IMR-90 (cell line): ENCODE measurements around the gene ACVR2B. TPM values are rescaled to one million over a fixed set of nuclear protein-coding genes. Genes with fewer than 3 reads are reported as not detected.

Source experiments
- ATAC-seq: fragments of 200-7000 bp; cut with Tn5 transposase; 2 replicates; pipeline ENCODE4 v1.9.1; 2020; ENCODE audit warnings: low read depth, mild to moderate bottlenecking, moderate library complexity
- BruUV-seq: library from RNA; stranded (reverse); fragments of 400-500 nt; replicated peaks from 2 replicates; lab custom pipeline; 2021; lab: Mats Ljungman, UMichigan
- CTCF ChIA-PET: fragments of 300-600 bp; formaldehyde crosslinking; extraction: SDS; loops from one replicate; lab custom pipeline; 2021; ENCODE audit warnings: antibody characterized with exemption; lab: Yijun Ruan, JAX
- POLR2A ChIA-PET: fragments of 300-600 bp; sonication (Branson Sonifier 250); formaldehyde crosslinking; loops from one replicate; lab custom pipeline; 2022; ENCODE audit warnings: antibody characterized with exemption; ENCODE audit not compliant: unreplicated experiment; lab: Charles Lee
- DNase-seq: peaks from one replicate; pipeline ENCODE4 v3.0.0; 2013
- H2AFZ ChIP-seq: replicated peaks from 2 replicates; pipeline ENCODE3; 2013; ENCODE audit warnings: low read length, mild to moderate bottlenecking; ENCODE audit not compliant: poor library complexity
- H2AK5ac ChIP-seq: 2 replicates; pipeline ENCODE4 v1.6.1; 2013; ENCODE audit warnings: low read depth, low read length, inconsistent platforms
- H2AK9ac ChIP-seq: replicated peaks from 2 replicates; pipeline ENCODE3; 2013; ENCODE audit warnings: mild to moderate bottlenecking, low read depth, low read length, moderate library complexity; ENCODE audit not compliant: poor library complexity
- H2BK120ac ChIP-seq: 2 replicates; pipeline ENCODE4 v1.6.1; 2013; ENCODE audit warnings: low read depth, low read length, inconsistent platforms
- H2BK15ac ChIP-seq: 3 replicates; pipeline ENCODE4 v1.6.1; 2013; ENCODE audit warnings: low read depth, low read length, inconsistent platforms
- H2BK20ac ChIP-seq: 2 replicates; pipeline ENCODE4 v1.6.1; 2013; ENCODE audit warnings: low read depth, mild to moderate bottlenecking, inconsistent platforms, low read length, moderate library complexity
- H2BK5ac ChIP-seq: 2 replicates; pipeline ENCODE4 v1.6.1; 2013; ENCODE audit warnings: mild to moderate bottlenecking, low read depth, low read length, inconsistent platforms; ENCODE audit not compliant: poor library complexity, severe bottlenecking
- H3K14ac ChIP-seq: replicated peaks from 2 replicates; pipeline ENCODE4 v1.6.1; 2013; ENCODE audit warnings: low read depth, low read length, inconsistent platforms
- H3K18ac ChIP-seq: 2 replicates; pipeline ENCODE4 v1.6.1; 2013; ENCODE audit warnings: low read depth, low read length, control low read depth
- H3K23ac ChIP-seq: 2 replicates; pipeline ENCODE4 v1.6.1; 2013; ENCODE audit warnings: low read depth, low read length, inconsistent platforms
- H3K27ac ChIP-seq: 2 replicates; pipeline ENCODE4 v1.5.1; 2013; ENCODE audit warnings: mild to moderate bottlenecking, control low read depth, low read length; ENCODE audit not compliant: insufficient read depth
- H3K27me3 ChIP-seq: 2 replicates; pipeline ENCODE4 v1.6.1; 2013; ENCODE audit warnings: low read length; ENCODE audit not compliant: control insufficient read depth, insufficient read depth
- H3K36me3 ChIP-seq: 2 replicates; pipeline ENCODE4 v1.6.1; 2013; ENCODE audit warnings: low read length, mixed read lengths; ENCODE audit not compliant: control insufficient read depth, insufficient read depth
- H3K4ac ChIP-seq: 2 replicates; pipeline ENCODE4 v1.6.1; 2013; ENCODE audit warnings: low read depth, low read length, inconsistent platforms
- H3K4me1 ChIP-seq: 2 replicates; pipeline ENCODE4 v1.6.1; 2013; ENCODE audit warnings: low read length, mixed read lengths; ENCODE audit not compliant: control insufficient read depth, insufficient read depth
- H3K4me2 ChIP-seq: 2 replicates; pipeline ENCODE4 v1.6.1; 2013; ENCODE audit warnings: low read depth, mild to moderate bottlenecking, control low read depth, low read length, moderate library complexity
- H3K4me3 ChIP-seq: 2 replicates; pipeline ENCODE4 v1.5.1; 2013; ENCODE audit warnings: low read depth, mild to moderate bottlenecking, control low read depth, low read length, moderate library complexity; ENCODE audit not compliant: insufficient read depth
- H3K56ac ChIP-seq: 2 replicates; pipeline ENCODE4 v1.6.1; 2013; ENCODE audit warnings: low read length, inconsistent platforms; ENCODE audit not compliant: insufficient read depth; ENCODE audit errors: extremely low read depth
- H3K79me1 ChIP-seq, 2 experiments: 2 replicates each; pipeline ENCODE4 v1.6.1; 2013; ENCODE audit warnings: low read length in 2 of 2, inconsistent platforms in 1 of 2, low read depth in 1 of 2
- H3K9ac ChIP-seq: 2 replicates; pipeline ENCODE4 v1.6.1; 2013; ENCODE audit warnings: low read depth, low read length, control low read depth
- H3K9me1 ChIP-seq: 2 replicates; pipeline ENCODE4 v1.6.1; 2013; ENCODE audit warnings: low read length, inconsistent platforms; ENCODE audit not compliant: insufficient read depth
- H3K9me3 ChIP-seq: 2 replicates; pipeline ENCODE4 v1.6.1; 2013; ENCODE audit warnings: low read length; ENCODE audit not compliant: control insufficient read depth, insufficient read depth
- H4K20me1 ChIP-seq: 2 replicates; pipeline ENCODE4 v1.6.1; 2013; ENCODE audit warnings: low read length, inconsistent platforms; ENCODE audit not compliant: insufficient read depth
- H4K5ac ChIP-seq: 2 replicates; pipeline ENCODE4 v1.6.1; 2013; ENCODE audit warnings: mild to moderate bottlenecking, low read depth, low read length, control low read depth
- H4K8ac ChIP-seq, 2 experiments: 2 replicates each; pipeline ENCODE4 v1.6.1; 2013; ENCODE audit warnings: low read depth in 2 of 2, low read length in 2 of 2, control low read depth in 1 of 2, inconsistent platforms in 1 of 2
- H4K91ac ChIP-seq: 2 replicates; pipeline ENCODE4 v1.6.1; 2013; ENCODE audit warnings: low read depth, low read length, inconsistent platforms; ENCODE audit not compliant: insufficient read depth
- BHLHE40 ChIP-seq: fragments of 150-350 bp; IDR thresholded peaks from 2 replicates; pipeline ENCODE4 v1.6.1; 2016; ENCODE audit warnings: mild to moderate bottlenecking, low read depth, low read length
- FOS ChIP-seq: fragments of 150-350 bp; IDR thresholded peaks from 2 replicates; pipeline ENCODE4 v1.6.1; 2016; ENCODE audit warnings: low read depth, low read length
- MAZ ChIP-seq: IDR thresholded peaks from 2 replicates; pipeline ENCODE4 v1.6.1; 2012; ENCODE audit warnings: low read depth, mild to moderate bottlenecking, low read length, improper control_type of control experiment, moderate library complexity, borderline replicate concordance
- MXI1 ChIP-seq: IDR thresholded peaks from 2 replicates; pipeline ENCODE4 v1.6.1; 2012; ENCODE audit warnings: low read depth, mild to moderate bottlenecking, low read length, moderate library complexity, borderline replicate concordance
- NFE2L2 ChIP-seq: fragments of 150-350 bp; IDR thresholded peaks from 2 replicates; pipeline ENCODE4 v1.6.1; 2016; ENCODE audit warnings: low read depth, mild to moderate bottlenecking, low read length
- POLR2A ChIP-seq: IDR thresholded peaks from 2 replicates; pipeline ENCODE4 v1.6.1; 2012; ENCODE audit warnings: mild to moderate bottlenecking, low read depth, low read length
- RAD21 ChIP-seq: IDR thresholded peaks from 2 replicates; pipeline ENCODE4 v1.6.1; 2012; ENCODE audit warnings: low read length, improper control_type of control experiment
- RFX5 ChIP-seq: IDR thresholded peaks from 2 replicates; pipeline ENCODE4 v1.8.0; 2012; ENCODE audit warnings: low read depth, mild to moderate bottlenecking, low read length, moderate library complexity
- WGBS, 2 experiments: methylation state at CpG; one replicate each; pipeline versions ENCODE4 v1.1.5 to v1.1.7; 2013; ENCODE audit warnings: missing lambda C conversion rate in 2 of 2; ENCODE audit not compliant: insufficient read length in 1 of 2; ENCODE audit errors: extremely low coverage in 2 of 2; 5-methylcytosine and 5-hydroxymethylcytosine counted together
- dilution Hi-C: fragments of 300-500 bp; cut with HindIII; formaldehyde crosslinking; loops from one replicate; pipeline ENCODE4 v1.14.3; 2018; ENCODE audit warnings: low sequenced_read_pairs; ENCODE audit not compliant: unreplicated experiment
- in situ Hi-C: fragments of 300-500 bp; cut with MboI; formaldehyde crosslinking; loops from 3 replicates; pipeline ENCODE4 v1.14.3; 2019; ENCODE audit warnings: low sequenced_read_pairs, inconsistent platforms, mixed read lengths
- intact Hi-C: fragments of 100-400 bp; cut with micrococcal nuclease; formaldehyde crosslinking; loops from 2 replicates; pipeline ENCODE4 v1.10.0; 2022
- polyA plus RNA-seq, 3 experiments: library from polyadenylated mRNA; depleted of rRNA; stranded (reverse); fragments of >200 nt; gene quantifications; 2 replicates each; pipeline ENCODE4 v1.2.3, GENCODE V29; 2012; ENCODE audit warnings: low replicate concordance in 1 of 3
- total RNA-seq: library from RNA; depleted of rRNA; stranded (reverse); fragments of >200 nt; gene quantifications from 2 replicates; pipeline ENCODE4 v1.2.3, GENCODE V29; 2012
- TF ChIP-seq, protein P1 (sequence below): fragments of 150-350 bp; IDR thresholded peaks from 2 replicates; pipeline ENCODE4 v1.6.1; 2016; ENCODE audit warnings: low read depth, mild to moderate bottlenecking, low read length, moderate library complexity, borderline replicate concordance

Gene ACVR2B
- total and polyA plus RNA-seq, 2 of the 4 experiments (the other 2 are of a cell fraction), result 0.60 to 1.3 TPM

DNA sequence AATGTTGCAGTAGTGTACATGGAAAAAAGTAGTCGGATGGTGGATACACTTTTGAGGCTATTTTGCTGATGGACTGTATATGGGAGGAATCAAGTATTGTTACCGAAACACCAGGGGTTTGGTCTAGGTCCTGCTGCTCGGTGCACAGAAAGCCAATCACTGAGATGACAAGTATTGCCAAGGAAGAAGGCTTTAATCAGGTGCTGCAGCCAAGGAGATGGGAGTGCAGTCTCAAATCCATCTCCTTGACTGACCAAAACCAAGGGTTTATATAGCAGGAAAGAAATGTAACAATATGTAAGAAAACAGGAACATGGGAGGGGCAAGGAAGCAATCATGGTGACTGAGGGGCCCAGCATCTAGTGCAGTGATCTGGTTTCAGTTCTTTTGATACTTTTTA, 2.8 kb upstream of the ACVR2B start:
- no peak overlapping the region for H4K5ac ChIP-seq
- H4K8ac ChIP-seq, result no peak overlapping the region
- DNase-seq (no peak), ATAC-seq (no peak)
- H3K27me3 ChIP-seq, result no peaks in the 10 kb centered on the region; the same call in 1 of the 2 replicates
- H2AK9ac ChIP-seq, result no peak overlapping the region
- no peak overlapping the region for H4K91ac ChIP-seq
- no peak overlapping the region for H3K4me3 ChIP-seq
- ChIA-PET POLR2A (no interaction called here), CTCF (no interaction called here)
- H3K18ac ChIP-seq, result no peak overlapping the region
- BruUV-seq, result no TSS peak
- 0 out of 2 replicates have a peak, but pooled peaks cover 1% of the 10 kb centered on the region for H3K4me1 ChIP-seq
- no peak overlapping the region for H3K14ac ChIP-seq
- in situ Hi-C loops, result no loop called here
- no peaks in the 10 kb centered on the region; the same call in 1 of the 2 replicates for H3K9me1 ChIP-seq
- intact Hi-C loops, result no loop called here
- no peak overlapping the region for H3K23ac ChIP-seq
- H2BK120ac ChIP-seq, result no peak overlapping the region
- no peak for TF ChIP-seq NFE2L2
- TF ChIP-seq, protein P1, sequence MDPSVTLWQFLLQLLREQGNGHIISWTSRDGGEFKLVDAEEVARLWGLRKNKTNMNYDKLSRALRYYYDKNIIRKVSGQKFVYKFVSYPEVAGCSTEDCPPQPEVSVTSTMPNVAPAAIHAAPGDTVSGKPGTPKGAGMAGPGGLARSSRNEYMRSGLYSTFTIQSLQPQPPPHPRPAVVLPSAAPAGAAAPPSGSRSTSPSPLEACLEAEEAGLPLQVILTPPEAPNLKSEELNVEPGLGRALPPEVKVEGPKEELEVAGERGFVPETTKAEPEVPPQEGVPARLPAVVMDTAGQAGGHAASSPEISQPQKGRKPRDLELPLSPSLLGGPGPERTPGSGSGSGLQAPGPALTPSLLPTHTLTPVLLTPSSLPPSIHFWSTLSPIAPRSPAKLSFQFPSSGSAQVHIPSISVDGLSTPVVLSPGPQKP, result no peak
- TF ChIP-seq BHLHE40, result no peak
- no peak for TF ChIP-seq RAD21
- no peak for TF ChIP-seq RFX5
- no peak for TF ChIP-seq POLR2A
- no peak for TF ChIP-seq MXI1
- no peak for TF ChIP-seq FOS
- TF ChIP-seq MAZ, result no peak
- H3K27ac ChIP-seq, result no peak overlapping the region
- H2BK5ac ChIP-seq, result no peak overlapping the region
- H3K36me3 ChIP-seq, result no peaks in the 10 kb centered on the region
- H3K9me3 ChIP-seq, result no peaks in the 10 kb centered on the region
- dilution Hi-C loops, result no loop called here
- H3K9ac ChIP-seq, result no peak overlapping the region
- H3K56ac ChIP-seq, result no peak overlapping the region
- H2AK5ac ChIP-seq, result no peak overlapping the region
- no peak overlapping the region for H3K4me2 ChIP-seq
- H2AFZ ChIP-seq, result no peak overlapping the region
- no peak overlapping the region for H2BK20ac ChIP-seq
- 100% methylated on average over 1 of the region's 3 CpGs; no CpG with 5 or more reads in 1 of the 2 experiments for WGBS, 2 experiments
- no peak overlapping the region for H3K4ac ChIP-seq
- no peak overlapping the region for H2BK15ac ChIP-seq
- H3K79me1 ChIP-seq, result peaks cover 4 to 11% of the 10 kb centered on the region in 2 experiments; a peak in 2 of 4 replicates
- peaks cover 5% of the 10 kb centered on the region for H4K20me1 ChIP-seq
